AG09309 (cell line): ENCODE results near the gene SRRM4.

Experiments used
- DNase-seq: peaks from one replicate; pipeline ENCODE4 v3.0.0-alpha.2; 2010; ENCODE audit warnings: low read depth
- H3K4me3 ChIP-seq: 2 replicates; pipeline ENCODE4 v1.5.1; 2011; ENCODE audit warnings: mild to moderate bottlenecking, low read depth, low read length, moderate library complexity; ENCODE audit not compliant: control insufficient read depth
- CTCF ChIP-seq: IDR thresholded peaks from 2 replicates; pipeline ENCODE4 v1.5.1; 2011; ENCODE audit warnings: mild to moderate bottlenecking, low read depth, low read length, inconsistent platforms; ENCODE audit not compliant: insufficient read depth, control insufficient read depth; ENCODE audit errors: missing control alignments

SRRM4 gene

DNA sequence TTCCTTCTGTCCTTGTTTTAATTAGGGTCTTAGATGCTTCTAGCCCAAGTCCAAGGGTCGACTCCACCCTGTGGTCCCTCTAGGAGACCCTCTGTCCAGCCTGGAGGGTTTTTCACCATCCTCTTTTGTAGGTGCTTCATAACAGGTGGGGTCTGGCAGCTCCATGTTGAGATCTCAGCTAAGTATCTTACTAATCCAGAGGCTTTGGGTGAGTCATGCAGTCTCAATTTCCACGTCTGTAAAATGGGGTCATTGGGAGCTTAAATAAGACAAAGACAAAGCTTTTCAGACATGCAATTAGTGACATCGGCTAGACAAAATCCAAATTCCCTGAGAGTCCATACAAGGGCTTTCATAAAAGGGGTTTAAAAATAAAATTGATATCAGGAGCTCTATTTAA, 200.6 kb downstream of the SRRM4 start:
- no peak for TF ChIP-seq CTCF
- DNase-seq: no peak
- no peak overlapping the region for H3K4me3 ChIP-seq

DNA sequence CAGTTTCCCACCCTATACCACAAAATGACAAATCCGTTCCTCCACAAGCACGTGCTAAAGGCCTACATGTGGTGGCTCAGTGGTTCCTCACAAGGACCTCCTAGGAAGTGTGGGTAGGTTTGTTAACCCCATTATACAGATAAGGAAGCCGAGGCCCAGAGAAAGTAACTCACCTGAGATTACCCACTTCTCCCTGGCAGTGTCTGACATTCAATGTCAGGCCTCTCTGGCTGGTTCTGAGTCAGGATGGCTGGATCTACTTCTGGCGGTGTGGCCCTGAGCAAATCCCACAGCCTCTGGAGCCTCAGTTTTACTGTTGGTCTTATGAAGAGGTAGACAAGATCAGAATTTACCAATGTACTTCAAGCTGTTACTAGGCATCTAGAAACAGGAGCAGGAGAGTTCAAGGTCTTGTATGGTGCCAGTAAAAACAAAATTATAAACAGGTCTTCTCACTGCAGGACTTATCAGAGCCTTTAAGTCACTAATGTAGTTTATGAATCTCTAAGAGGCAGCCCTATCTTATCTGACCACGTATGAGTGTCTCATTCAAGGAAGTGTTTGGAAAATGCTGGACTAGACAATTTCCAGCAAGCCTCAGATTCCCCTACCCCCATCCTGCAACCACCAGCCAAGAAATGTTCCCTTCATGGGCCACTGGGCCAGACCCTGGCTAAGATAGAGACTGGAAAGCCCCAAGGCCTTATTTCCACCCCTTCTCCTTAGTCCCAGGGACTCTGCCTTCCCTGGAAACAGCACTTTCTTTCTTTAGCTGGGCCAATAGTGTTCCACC, 201.6 kb downstream of the SRRM4 start:
- no peak for DNase-seq
- TF ChIP-seq CTCF: no peak
- H3K4me3 ChIP-seq: no peak overlapping the region

DNA sequence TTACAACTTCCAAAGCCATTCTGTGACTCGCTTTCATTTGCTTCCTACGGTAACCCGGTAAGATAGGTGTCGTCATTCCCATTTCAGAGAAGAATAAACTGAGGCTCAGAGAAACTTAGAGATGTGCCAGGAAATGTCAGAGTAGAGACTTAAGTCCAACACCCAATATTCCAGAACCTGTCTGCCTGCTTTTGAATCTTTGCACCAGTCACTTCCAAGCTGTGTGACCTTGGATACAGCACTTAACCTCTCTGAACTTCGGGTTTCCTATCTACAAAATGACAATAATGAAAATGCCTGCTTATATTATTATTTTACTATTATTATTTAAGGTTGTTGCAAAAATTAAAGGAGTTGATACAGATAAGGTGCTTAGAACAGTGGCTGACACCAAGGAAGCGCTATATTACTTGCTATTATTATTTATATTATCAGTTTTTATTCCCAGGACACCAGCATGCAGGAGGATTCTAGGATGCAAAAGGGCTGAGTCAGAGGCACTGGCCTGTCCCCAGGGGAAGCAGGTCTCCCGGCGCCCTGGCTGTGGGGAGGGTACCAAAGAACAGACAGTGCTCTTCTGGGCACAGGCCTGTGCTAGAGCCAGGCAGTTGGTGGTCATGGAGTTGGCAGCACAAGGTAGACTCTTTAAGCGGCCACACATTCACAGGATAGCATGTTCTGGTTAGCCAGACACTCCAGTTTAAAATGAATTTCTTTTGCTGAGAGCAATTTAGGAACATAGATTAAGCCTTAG, 202.8 kb downstream of the SRRM4 start:
- DNase-seq: no peak
- TF ChIP-seq CTCF: no peak
- H3K4me3 ChIP-seq: no peak overlapping the region

DNA sequence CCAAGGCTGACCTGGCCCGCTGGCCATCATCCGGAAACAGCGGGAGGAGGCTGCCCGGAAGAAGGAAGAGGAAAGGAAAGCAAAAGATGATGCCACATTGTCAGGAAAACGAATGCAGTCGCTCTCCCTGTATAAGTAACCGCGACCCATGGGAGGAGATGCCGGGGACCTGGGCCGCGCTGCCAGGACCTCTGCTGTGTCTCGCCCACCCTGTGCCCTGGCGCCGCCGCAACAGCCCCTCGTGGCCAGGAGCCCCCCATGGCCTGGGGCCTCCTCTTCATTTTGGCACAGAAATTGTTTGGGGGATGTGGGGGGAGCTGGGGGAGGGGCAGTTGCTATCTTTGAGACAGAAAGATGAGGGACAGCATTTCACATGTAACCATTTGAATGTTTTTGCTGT, 213.9 kb downstream of the SRRM4 start:
- DNase-seq: no peak
- TF ChIP-seq CTCF: no peak
- H3K4me3 ChIP-seq: no peak overlapping the region

GRCh38 chr12:119198440-119198839, 217.1 kb downstream of the SRRM4 start:
- no peak for DNase-seq
- TF ChIP-seq CTCF: no peak
- no peak overlapping the region for H3K4me3 ChIP-seq

GRCh38 chr12:119200601-119201000, 219.3 kb downstream of the SRRM4 start:
- TF ChIP-seq CTCF: no peak

More at GRCh38 chr12:119200601-119201000, 219.3 kb downstream of the SRRM4 start:
- H3K4me3 ChIP-seq: no peak overlapping the region
- DNase-seq: no peak
